HEK293 (cell line): Measurements from ENCODE around the gene ZNF319.

ENCODE experiments used
- CTCF ChIA-PET: fragments of 350-600 bp; formaldehyde crosslinking; extraction: SDS; loops from one replicate; lab custom pipeline; 2021; ENCODE audit warnings: antibody characterized with exemption; lab: Yijun Ruan, JAX
- POLR2A ChIA-PET: fragments of 300-600 bp; formaldehyde crosslinking; extraction: SDS; loops from one replicate; lab custom pipeline; 2020; ENCODE audit warnings: antibody characterized with exemption, inconsistent platforms; lab: Yijun Ruan, JAX
- H3K27ac ChIP-seq: fragments of 200-500 bp; sonication (Bioruptor generic); 2 replicates; pipeline ENCODE4 v1.5.1; 2014; ENCODE audit warnings: low read depth, low read length, control low read depth, inconsistent platforms; ENCODE audit errors: extremely low read depth
- H3K36me3 ChIP-seq, 2 experiments: fragments of 200-500 bp in 1 of 2; sonication (Bioruptor generic) in 1 of 2; 1 replicate in 1 of 2; 2 replicates in 1 of 2; pipeline ENCODE4 v1.5.1; 2014 to 2017; ENCODE audit warnings: inconsistent platforms in 2 of 2, low read length in 2 of 2; ENCODE audit not compliant: control insufficient read depth in 2 of 2, insufficient read depth in 1 of 2
- H3K4me1 ChIP-seq: fragments of 200-500 bp; sonication (Bioruptor generic); 2 replicates; pipeline ENCODE4 v1.5.1; 2014; ENCODE audit warnings: mild to moderate bottlenecking, low read length, inconsistent platforms; ENCODE audit not compliant: control insufficient read depth, insufficient read depth
- H3K4me3 ChIP-seq: 2 replicates; pipeline ENCODE4 v1.5.1; 2011; ENCODE audit warnings: low read depth, mild to moderate bottlenecking, control low read depth, low read length, moderate library complexity
- H3K9me3 ChIP-seq: fragments of 200-500 bp; sonication (Bioruptor generic); 2 replicates; pipeline ENCODE4 v1.5.1; 2014; ENCODE audit warnings: low read depth, low read length, inconsistent platforms; ENCODE audit not compliant: control insufficient read depth, insufficient read depth
- EGR2 ChIP-seq: fragments of 450-650 bp; formaldehyde crosslinking; IDR thresholded peaks from 2 replicates; pipeline ENCODE4 v1.5.1; 2016; ENCODE audit warnings: low read depth, missing biosample characterization, missing genetic modification characterization
- HIC1 ChIP-seq: fragments of 450-650 bp; formaldehyde crosslinking; IDR thresholded peaks from 2 replicates; pipeline ENCODE4 v1.5.1; 2016; ENCODE audit warnings: missing biosample characterization, missing genetic modification characterization
- RBAK ChIP-seq: fragments of 450-650 bp; formaldehyde crosslinking; IDR thresholded peaks from 2 replicates; pipeline ENCODE4 v1.5.1; 2016; ENCODE audit warnings: missing biosample characterization, missing genetic modification characterization
- SP7 ChIP-seq: fragments of 450-650 bp; formaldehyde crosslinking; IDR thresholded peaks from 2 replicates; pipeline ENCODE4 v1.5.1; 2016; ENCODE audit warnings: missing biosample characterization, missing genetic modification characterization
- ZBTB11 ChIP-seq: fragments of 450-650 bp; formaldehyde crosslinking; conservative IDR thresholded peaks from 2 replicates; pipeline ENCODE4 v1.5.1; 2016; ENCODE audit warnings: low read depth, missing biosample characterization, missing genetic modification characterization
- ZNF473 ChIP-seq: fragments of 450-650 bp; formaldehyde crosslinking; IDR thresholded peaks from 2 replicates; pipeline ENCODE4 v1.5.1; 2017; ENCODE audit warnings: missing biosample characterization, missing genetic modification characterization
- ZNF518A ChIP-seq: fragments of 450-650 bp; formaldehyde crosslinking; conservative IDR thresholded peaks from 2 replicates; pipeline ENCODE4 v1.5.1; 2016; ENCODE audit warnings: low read depth, missing biosample characterization, missing genetic modification characterization
- ZNF549 ChIP-seq: fragments of 450-650 bp; IDR thresholded peaks from 2 replicates; pipeline ENCODE4 v1.5.1; 2018; ENCODE audit warnings: missing biosample characterization, missing genetic modification characterization, mild to moderate bottlenecking, inconsistent platforms, moderate library complexity
- ZNF626 ChIP-seq: fragments of 450-650 bp; sonication (Bioruptor Pico); formaldehyde crosslinking; IDR thresholded peaks from 2 replicates; pipeline ENCODE4 v1.5.1; 2018; ENCODE audit warnings: missing biosample characterization, missing genetic modification characterization, inconsistent platforms
- ZNF791 ChIP-seq: fragments of 450-650 bp; formaldehyde crosslinking; IDR thresholded peaks from 2 replicates; pipeline ENCODE4 v1.5.1; 2016; ENCODE audit warnings: missing biosample characterization, missing genetic modification characterization

The ZNF319 gene

GRCh38 chr16:58013201-58013956 is 12.9 kb upstream of the ZNF319 start:
- no peaks in the 10 kb centered on the region for H3K4me1 ChIP-seq
- POLR2A ChIA-PET = interaction anchor here (0.6 to 1.5 kb wide), 3 partner anchors 12 to 56 kb away, joined by 3 to 5 read pairs (median 5); partner anchors contain the start of genes USB1 and ZNF319
- H3K27ac ChIP-seq = no peak overlapping the region
- CTCF ChIA-PET = interaction anchor here (0.5 to 2.9 kb wide), 5 partner anchors 10 to 423 kb away, joined by 3 to 19 read pairs (median 3); no protein-coding TSS in a partner anchor
- H3K36me3 ChIP-seq = peaks cover 0 to 65% of the 10 kb centered on the region in 2 experiments; a peak in 2 of 3 replicates
- TF ChIP-seq ZNF791 (no peak), ZBTB11 (no peak), ZNF626 (no peak)
- no peaks in the 10 kb centered on the region for H3K9me3 ChIP-seq
- no peak overlapping the region for H3K4me3 ChIP-seq

GRCh38 chr16:58012481-58012880 is 12.0 kb upstream of the ZNF319 start:
- H3K4me1 ChIP-seq = no peaks in the 10 kb centered on the region
- ChIA-PET CTCF (interaction anchor here (0.6 to 2.9 kb wide), 3 partner anchors 11 to 109 kb away, joined by 3 to 19 read pairs (median 4); no protein-coding TSS in a partner anchor), POLR2A (interaction anchor here (0.7 kb wide), 1 partner anchor 12 kb away, joined by 3 read pairs; no protein-coding TSS in a partner anchor)
- TF ChIP-seq ZNF549 (tag by site-specific recombination) (no peak), RBAK (tag by site-specific recombination) (no peak), HIC1 (tag by site-specific recombination) (no peak), SP7 (no peak), ZNF518A (tag by site-specific recombination) (no peak), EGR2 (tag by site-specific recombination) (no peak), ZNF473 (no peak)
- peaks cover 0 to 60% of the 10 kb centered on the region in 2 experiments; a peak in 2 of 3 replicates for H3K36me3 ChIP-seq
- H3K27ac ChIP-seq = no peak overlapping the region
- no peaks in the 10 kb centered on the region for H3K9me3 ChIP-seq
- H3K4me3 ChIP-seq = no peak overlapping the region
